T-helper 2 cell treated with Interferon-gamma antibody and Interleukin-4, amounts not matched to agents 5 μg/mL and 100 μg/mL, for 36 hours (primary cell): Measurements from ENCODE around the gene SFXN2.

Experiments
- DNase-seq: peaks from one replicate; pipeline ENCODE4 v3.0.0; 2021; ENCODE audit warnings: low spot score
- H3K27ac Mint-ChIP-seq: one replicate; pipeline ENCODE4 v1.8.0; 2021; ENCODE audit warnings: mild to moderate bottlenecking, mixed read lengths
- H3K27me3 Mint-ChIP-seq: one replicate; pipeline ENCODE4 v1.8.0; 2021; ENCODE audit warnings: low read depth, mixed read lengths
- H3K36me3 Mint-ChIP-seq: one replicate; pipeline ENCODE4 v1.8.0; 2021; ENCODE audit warnings: low read depth, mixed read lengths
- H3K4me1 Mint-ChIP-seq: one replicate; pipeline ENCODE4 v1.8.0; 2021; ENCODE audit warnings: low read depth, mixed read lengths
- H3K4me3 Mint-ChIP-seq: one replicate; pipeline ENCODE4 v1.8.0; 2022; ENCODE audit warnings: mild to moderate bottlenecking, moderate library complexity, mixed read lengths
- H3K9me3 Mint-ChIP-seq: one replicate; pipeline ENCODE4 v1.8.0; 2021; ENCODE audit warnings: mixed read lengths

Gene SFXN2

GRCh38 chr10:102720337-102720736 lies 5.9 kb downstream of the SFXN2 start:
- no peak overlapping the region for H3K27ac Mint-ChIP-seq

GRCh38 chr10:102720775-102721301 lies 6.4 kb downstream of the SFXN2 start:
- peaks cover 21% of the 10 kb centered on the region for H3K36me3 Mint-ChIP-seq
- H3K4me1 Mint-ChIP-seq = peaks cover 32% of the 10 kb centered on the region
- no peaks in the 10 kb centered on the region for H3K27me3 Mint-ChIP-seq
- H3K27ac Mint-ChIP-seq = no peak overlapping the region
- no peak overlapping the region for H3K4me3 Mint-ChIP-seq
- H3K9me3 Mint-ChIP-seq = peaks cover 4% of the 10 kb centered on the region
- DNase-seq = no peak

More at GRCh38 chr10:102720337-102720736, 5.9 kb downstream of the SFXN2 start:
- H3K36me3 Mint-ChIP-seq = peaks cover 21% of the 10 kb centered on the region
- H3K9me3 Mint-ChIP-seq = peaks cover 4% of the 10 kb centered on the region
- peaks cover 36% of the 10 kb centered on the region for H3K4me1 Mint-ChIP-seq
- no peaks in the 10 kb centered on the region for H3K27me3 Mint-ChIP-seq
- no peak overlapping the region for H3K4me3 Mint-ChIP-seq
- DNase-seq = no peak

DNA sequence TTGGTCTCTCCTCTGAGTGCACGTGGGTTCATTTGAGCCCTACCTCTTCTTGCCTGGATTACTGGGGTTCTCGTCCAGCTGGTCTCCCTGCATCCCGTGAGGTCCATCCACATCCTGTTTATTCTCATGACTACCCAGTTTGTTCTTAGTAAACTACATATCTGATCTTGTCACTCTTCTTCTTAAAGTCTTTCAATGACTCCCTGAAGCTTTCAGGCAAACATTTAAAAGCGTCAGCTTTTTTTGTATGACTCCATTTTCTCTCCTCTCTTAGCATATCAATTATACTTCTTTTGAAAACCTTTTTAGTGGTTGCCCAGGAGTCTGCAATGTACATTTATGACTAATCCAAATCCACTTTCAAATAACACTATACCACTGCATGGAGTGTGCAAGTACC lies 7.5 kb downstream of the SFXN2 start:
- Mint-ChIP-seq H3K9me3 (peaks cover 4% of the 10 kb centered on the region), H3K27me3 (no peaks in the 10 kb centered on the region), H3K36me3 (peaks cover 25% of the 10 kb centered on the region), H3K4me3 (no peak overlapping the region), H3K4me1 (peaks cover 24% of the 10 kb centered on the region), H3K27ac (no peak overlapping the region)
- DNase-seq = no peak

GRCh38 chr10:102723989-102724388 lies 9.6 kb downstream of the SFXN2 start:
- Mint-ChIP-seq H3K36me3 (peaks cover 33% of the 10 kb centered on the region), H3K9me3 (peaks cover 4% of the 10 kb centered on the region), H3K4me3 (no peak overlapping the region), H3K4me1 (peaks cover 15% of the 10 kb centered on the region), H3K27me3 (no peaks in the 10 kb centered on the region), H3K27ac (no peak overlapping the region)
- no peak for DNase-seq

- Mint-ChIP-seq H3K9me3 (peaks cover 4% of the 10 kb centered on the region), H3K4me3 (no peak overlapping the region), H3K4me1 (peaks cover 7% of the 10 kb centered on the region), H3K27me3 (no peaks in the 10 kb centered on the region), H3K27ac (no peak overlapping the region), H3K36me3 (peaks cover 30% of the 10 kb centered on the region)
- no peak for DNase-seq
Observed at GRCh38 chr10:102726274-102726673, 11.8 kb downstream of the SFXN2 start.

GRCh38 chr10:102727037-102727818 lies 12.8 kb downstream of the SFXN2 start:
- Mint-ChIP-seq H3K4me3 (no peak overlapping the region), H3K27me3 (no peaks in the 10 kb centered on the region), H3K4me1 (peaks cover 2% of the 10 kb centered on the region), H3K9me3 (peaks cover 4% of the 10 kb centered on the region), H3K27ac (no peak overlapping the region), H3K36me3 (peaks cover 30% of the 10 kb centered on the region)
- DNase-seq = no peak

DNA sequence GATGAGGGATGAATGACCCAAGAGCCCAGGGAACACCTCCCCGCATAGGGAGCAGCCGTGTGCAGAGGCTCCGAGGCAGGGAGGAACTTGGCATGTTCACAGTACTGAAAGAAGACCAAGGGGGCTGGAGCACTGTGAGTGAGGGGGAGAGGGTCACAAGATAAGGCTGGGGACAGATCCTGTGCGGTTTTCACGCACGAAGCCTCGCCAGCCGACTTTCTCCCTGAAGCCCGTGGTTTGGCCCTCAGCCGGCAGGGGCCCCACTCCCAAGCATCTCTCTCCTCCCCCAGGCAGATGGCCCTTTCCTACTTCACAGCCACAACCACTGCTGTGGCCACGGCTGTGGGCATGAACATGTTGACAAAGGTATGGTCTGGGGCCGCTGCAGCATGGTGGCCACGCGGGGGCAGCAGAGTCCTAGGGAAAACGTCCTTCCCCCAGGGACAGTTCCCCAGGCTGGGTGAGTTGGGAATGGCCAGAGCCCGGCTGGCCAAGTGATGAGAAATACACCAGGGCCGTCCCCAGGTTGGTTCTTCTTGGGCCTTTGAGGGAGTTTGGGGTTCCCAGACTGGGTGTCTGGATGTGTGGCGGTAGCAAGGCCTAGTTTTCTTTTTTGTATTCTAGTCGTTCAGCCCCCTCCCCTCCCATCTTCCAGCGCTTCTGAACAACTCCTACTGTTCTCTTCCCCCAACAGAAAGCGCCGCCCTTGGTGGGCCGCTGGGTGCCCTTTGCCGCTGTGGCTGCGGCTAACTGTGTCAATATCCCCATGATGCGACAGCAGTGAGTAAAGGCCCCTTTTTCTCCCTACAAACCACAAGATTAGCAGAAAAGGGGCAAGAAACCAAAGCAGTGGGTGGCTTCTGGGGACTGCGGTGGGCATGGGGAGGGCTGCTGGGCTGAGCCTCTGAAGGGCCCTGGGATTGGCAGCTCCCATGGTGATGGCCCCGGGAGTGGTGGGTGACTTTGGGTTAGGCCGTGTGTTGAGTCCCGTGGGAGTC lies 14.9 kb downstream of the SFXN2 start:
- Mint-ChIP-seq H3K4me1 (peaks cover 2% of the 10 kb centered on the region), H3K36me3 (peaks cover 28% of the 10 kb centered on the region), H3K27me3 (no peaks in the 10 kb centered on the region), H3K4me3 (no peak overlapping the region), H3K27ac (no peak overlapping the region), H3K9me3 (no peaks in the 10 kb centered on the region)
- peak; percentile 30 for DNase-seq

- Mint-ChIP-seq H3K36me3 (peaks cover 22% of the 10 kb centered on the region), H3K4me3 (no peak overlapping the region), H3K9me3 (no peaks in the 10 kb centered on the region), H3K27ac (no peak overlapping the region), H3K4me1 (no peaks in the 10 kb centered on the region), H3K27me3 (no peaks in the 10 kb centered on the region)
- DNase-seq = no peak
Observed at GRCh38 chr10:102731222-102731800, 16.9 kb downstream of the SFXN2 start.

GRCh38 chr10:102732661-102733060 lies 18.2 kb downstream of the SFXN2 start:
- Mint-ChIP-seq H3K9me3 (no peaks in the 10 kb centered on the region), H3K27ac (no peak overlapping the region), H3K4me1 (no peaks in the 10 kb centered on the region), H3K36me3 (peaks cover 15% of the 10 kb centered on the region), H3K27me3 (no peaks in the 10 kb centered on the region), H3K4me3 (no peak overlapping the region)
- DNase-seq = no peak

DNA sequence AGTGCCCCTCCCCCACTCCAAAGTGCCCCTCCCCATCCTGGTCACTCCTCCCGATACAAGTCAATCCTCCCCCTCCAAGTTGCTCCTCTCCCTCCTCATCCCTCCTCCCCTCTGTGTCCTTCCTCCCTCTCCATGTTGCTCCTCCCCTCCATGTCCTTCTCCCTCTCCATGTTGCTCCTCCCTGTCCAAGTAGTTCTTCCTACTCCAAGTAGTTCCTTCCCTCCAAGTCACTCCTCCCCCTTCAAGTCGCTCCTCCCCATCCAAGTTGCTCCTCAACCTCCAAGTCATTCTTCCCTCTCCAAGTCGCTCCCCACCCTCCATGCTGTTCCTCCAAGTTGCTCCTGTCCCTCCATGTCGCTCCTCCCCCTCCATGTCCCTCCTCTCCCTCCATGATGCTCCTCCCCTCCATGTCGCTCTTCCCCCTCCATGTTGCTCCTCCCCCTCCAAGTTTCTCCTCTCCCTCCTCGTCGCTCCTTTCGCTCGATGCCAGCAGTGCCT lies 20.7 kb downstream of the SFXN2 start:
- no peaks in the 10 kb centered on the region for H3K4me1 Mint-ChIP-seq
- no peak for DNase-seq
- no peak overlapping the region for H3K4me3 Mint-ChIP-seq
- H3K9me3 Mint-ChIP-seq = no peaks in the 10 kb centered on the region
- H3K36me3 Mint-ChIP-seq = peaks cover 11% of the 10 kb centered on the region
- H3K27ac Mint-ChIP-seq = no peak overlapping the region
- no peaks in the 10 kb centered on the region for H3K27me3 Mint-ChIP-seq

GRCh38 chr10:102738692-102739121 lies 24.3 kb downstream of the SFXN2 start:
- peaks cover 13% of the 10 kb centered on the region for H3K36me3 Mint-ChIP-seq

GRCh38 chr10:102740229-102740628 lies 25.8 kb downstream of the SFXN2 start:
- Mint-ChIP-seq H3K9me3 (peaks cover 5% of the 10 kb centered on the region), H3K27ac (no peak overlapping the region), H3K36me3 (peaks cover 8% of the 10 kb centered on the region), H3K27me3 (no peaks in the 10 kb centered on the region), H3K4me3 (no peak overlapping the region), H3K4me1 (peaks cover 13% of the 10 kb centered on the region)
- DNase-seq = no peak

More at GRCh38 chr10:102738692-102739121, 24.3 kb downstream of the SFXN2 start:
- Mint-ChIP-seq H3K27ac (no peak overlapping the region), H3K4me3 (no peak overlapping the region), H3K9me3 (peaks cover 5% of the 10 kb centered on the region), H3K4me1 (peaks cover 8% of the 10 kb centered on the region), H3K27me3 (no peaks in the 10 kb centered on the region)
- no peak for DNase-seq

GRCh38 chr10:102741726-102742237 lies 27.3 kb downstream of the SFXN2 start:
- Mint-ChIP-seq H3K27me3 (no peaks in the 10 kb centered on the region), H3K9me3 (peaks cover 5% of the 10 kb centered on the region), H3K4me1 (peaks cover 26% of the 10 kb centered on the region), H3K27ac (no peak overlapping the region), H3K4me3 (no peak overlapping the region), H3K36me3 (peaks cover 8% of the 10 kb centered on the region)
- DNase-seq = no peak
